H1 (cell line): ENCODE measurements around the gene ABCA6. TPM values are rescaled to one million over a fixed set of nuclear protein-coding genes. Genes with fewer than 3 reads are reported as not detected.

Source experiments
- CHD2 ChIP-seq: IDR thresholded peaks from 2 replicates; pipeline ENCODE4 v1.6.1; 2012; ENCODE audit warnings: low read length, improper control_type of control experiment
- PHF8 ChIP-seq: fragments of 200-600 bp; sonication (generic); conservative IDR thresholded peaks from 2 replicates; pipeline ENCODE4 v1.7.1; 2012; ENCODE audit warnings: low read depth, mild to moderate bottlenecking, inconsistent platforms, low read length, moderate library complexity
- RFX5 ChIP-seq: IDR thresholded peaks from 2 replicates; pipeline ENCODE4 v1.6.1; 2011; ENCODE audit warnings: low read depth, low read length, improper control_type of control experiment, borderline replicate concordance
- RNF2 ChIP-seq: fragments of 200-900, 300-1000 bp; sonication (generic); IDR thresholded peaks from 2 replicates; pipeline ENCODE4 v1.7.1; 2016; ENCODE audit warnings: borderline replicate concordance, low read depth, mild to moderate bottlenecking, antibody characterized with exemption, low read length; ENCODE audit not compliant: poor library complexity, severe bottlenecking; ENCODE audit errors: missing control alignments
- RXRA ChIP-seq: IDR thresholded peaks from 2 replicates; pipeline ENCODE4 v1.6.1; 2011; ENCODE audit warnings: low read depth, mild to moderate bottlenecking, low read length, moderate library complexity; ENCODE audit not compliant: insufficient read depth
- TBP ChIP-seq: IDR thresholded peaks from 2 replicates; pipeline ENCODE4 v1.6.1; 2011; ENCODE audit warnings: low read depth, low read length, improper control_type of control experiment
- ZNF274 ChIP-seq: IDR thresholded peaks from 2 replicates; pipeline ENCODE4 v1.7.0; 2012; ENCODE audit warnings: low read length, borderline replicate concordance; ENCODE audit errors: extremely low read depth
- polyA plus RNA-seq, 7 experiments: library from polyadenylated mRNA; depleted of rRNA in 3 of 7; stranded (reverse) in 5 of 7; unstranded in 2 of 7; fragments of >200 nt in 5 of 7; fragments of 200-250 nt in 2 of 7; gene quantifications; 1 replicate in 5 of 7; 2 replicates in 1 of 7; 4 replicates in 1 of 7; pipeline versions ENCODE4 v1.2.1 to v1.2.3, GENCODE V29; 2011 to 2013; ENCODE audit warnings: missing spikeins in 2 of 7, mixed read lengths in 2 of 7
- total RNA-seq: library from RNA; stranded (reverse); fragmentation: NEBNext Ultra II Directional; extraction: Animal tissue kit (Norgen Biotek cat#: 25700); gene quantifications from 2 replicates; pipeline ENCODE4 v1.2.1, GENCODE V29; 2021
- TF ChIP-seq, protein P1 (sequence below): IDR thresholded peaks from 2 replicates; pipeline ENCODE4 v1.6.1; 2011; ENCODE audit warnings: low read depth, mild to moderate bottlenecking, low read length; ENCODE audit not compliant: insufficient read depth

Gene ABCA6
- total and polyA plus RNA-seq, 2 of the 8 experiments (the other 6 are each of a cell fraction or from before 2014, with no cell fraction given): not detected

- TF ChIP-seq RXRA (no peak), RFX5 (no peak), CHD2 (no peak), TBP (no peak), PHF8 (no peak), RNF2 (no peak), ZNF274 (no peak)
- TF ChIP-seq, protein P1, sequence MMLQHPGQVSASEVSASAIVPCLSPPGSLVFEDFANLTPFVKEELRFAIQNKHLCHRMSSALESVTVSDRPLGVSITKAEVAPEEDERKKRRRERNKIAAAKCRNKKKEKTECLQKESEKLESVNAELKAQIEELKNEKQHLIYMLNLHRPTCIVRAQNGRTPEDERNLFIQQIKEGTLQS: no peak
- TF ChIP-seq, all 59 proteins: peak for 0
Measured at GRCh38 chr17:69059458-69060175, 82.1 kb downstream of the ABCA6 start (continued).
